ENCODE results near the gene CFAP119.
"Not testable (repeated sequence)": the region's sequence is repeated elsewhere in the genome, so short reads cannot be mapped to it uniquely, and the experiment has no call there.

The CFAP119 gene

DNA sequence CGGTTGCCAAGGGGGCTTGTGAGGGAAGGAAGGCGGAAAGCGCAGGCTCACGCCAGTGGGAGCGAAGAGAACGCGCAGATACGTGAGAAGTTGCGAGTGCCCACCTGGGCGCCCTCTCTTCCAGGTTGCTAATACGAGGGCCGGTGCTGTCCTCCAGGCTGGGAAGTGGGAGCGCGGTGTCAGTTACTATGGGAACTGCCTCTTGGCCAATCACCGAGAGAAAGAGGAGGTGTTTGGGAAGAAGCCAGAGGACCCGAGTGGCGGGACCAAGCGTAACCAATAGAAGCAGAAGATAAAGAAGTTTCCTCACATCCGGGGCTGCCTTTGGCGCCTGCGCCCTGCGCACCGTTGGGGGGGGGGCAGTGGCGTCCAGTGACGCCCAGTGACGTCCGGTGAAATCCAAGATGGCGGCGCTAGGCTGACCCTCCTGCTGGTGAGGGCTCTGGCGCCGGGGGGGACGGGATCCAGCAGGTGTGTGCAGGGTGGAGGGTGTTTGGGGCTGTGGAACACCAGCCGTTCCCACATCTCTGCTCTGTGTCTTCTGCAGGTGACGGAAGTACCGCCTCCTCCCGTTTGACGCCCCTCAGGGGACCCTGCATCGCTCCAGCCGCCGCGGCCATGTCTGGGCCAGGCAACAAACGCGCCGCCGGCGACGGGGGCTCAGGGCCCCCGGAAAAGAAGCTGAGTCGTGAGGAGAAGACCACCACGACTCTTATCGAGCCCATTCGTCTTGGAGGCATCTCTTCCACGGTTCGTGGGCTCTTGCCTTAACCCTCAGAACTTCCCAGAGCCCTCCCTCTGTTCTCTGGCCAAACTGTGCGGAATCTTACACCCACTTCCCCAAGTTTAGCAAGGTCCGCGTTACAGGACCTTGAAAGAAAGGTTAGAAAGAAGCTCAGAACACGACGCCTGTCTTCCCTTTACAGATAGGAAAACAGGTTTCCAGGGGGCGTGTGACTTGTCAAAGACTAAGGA is at the start of gene CFAP119, which contains the start of gene RNF40:
Gene CFAP119 (minus strand): TSS at position 135 of the 975 bp plus-strand sequence. CDS start 314 bp downstream, outside the sequence.
Gene RNF40 (plus strand): TSS at position 395 of the 975 bp plus-strand sequence. CDS start 224 bp downstream, at position 619.
- peak; percentile 93 for DNase-seq

DNA sequence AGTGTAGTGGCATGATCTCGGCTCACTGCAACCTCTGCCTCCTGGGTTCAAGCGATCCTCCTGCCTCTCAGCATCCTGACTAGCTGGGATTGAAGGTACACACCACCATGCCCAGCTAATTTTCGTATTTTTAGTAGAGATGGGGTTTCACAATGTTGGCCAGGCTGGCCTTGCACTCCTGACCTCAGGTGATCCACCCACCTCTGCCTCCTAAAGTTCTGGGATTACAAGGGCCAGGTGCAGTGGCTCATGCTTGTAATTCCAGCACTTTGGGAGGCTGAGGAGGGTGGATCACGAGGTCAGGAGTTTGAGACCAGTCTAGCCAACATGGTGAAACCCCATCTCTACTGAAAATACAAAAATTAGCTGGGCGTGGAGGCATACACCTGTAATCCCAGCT is 47.8 kb upstream of the CFAP119 start:
- not testable (repeated sequence) for DNase-seq

- not testable (repeated sequence) for DNase-seq
These were observed 47.1 kb upstream of the CFAP119 start for GRCh38 chr16:30808890-30809426.

- DNase-seq = no peak
These were observed 46.3 kb upstream of the CFAP119 start for GRCh38 chr16:30808146-30808545.

DNA sequence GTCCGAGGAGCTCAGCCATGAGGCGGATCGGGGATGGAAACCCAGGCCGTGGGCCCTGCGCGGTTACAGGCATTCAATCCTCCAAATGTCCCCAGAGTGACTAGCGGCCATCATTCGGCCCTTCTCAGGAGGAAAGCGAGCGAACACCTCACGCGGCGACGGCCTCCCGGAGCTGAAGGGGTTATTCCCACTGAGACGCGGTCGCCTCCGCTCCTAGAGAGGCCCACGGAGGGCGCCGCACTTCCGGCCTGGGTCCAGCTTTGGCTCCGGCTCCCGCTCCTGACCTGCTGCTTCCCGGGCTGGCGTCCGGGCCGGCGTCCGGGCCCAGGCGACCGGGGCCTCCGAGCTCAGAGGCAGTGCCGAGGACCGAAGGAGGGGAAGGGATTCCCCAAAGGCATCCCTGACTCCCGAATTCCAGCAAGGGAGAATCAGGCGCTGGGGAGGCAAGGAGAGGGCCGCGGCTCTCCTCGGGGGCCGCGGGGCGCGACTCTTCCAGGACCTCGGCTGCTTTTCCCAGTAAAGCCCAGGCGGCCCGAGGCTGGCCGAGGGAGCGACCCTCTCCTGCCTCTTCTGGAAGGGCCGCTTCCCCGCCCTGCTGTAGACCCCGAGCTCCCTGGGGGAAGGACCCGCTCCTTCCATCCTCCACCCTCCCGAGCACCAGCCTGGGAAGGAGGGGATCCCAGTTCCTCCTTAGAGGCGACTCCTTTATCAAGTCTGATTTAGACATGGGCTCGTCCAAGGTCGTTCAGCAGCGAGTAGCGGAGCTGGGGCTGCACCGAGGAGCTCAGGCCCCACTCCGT is 43.7 kb upstream of the CFAP119 start:
- no peak for DNase-seq

DNA sequence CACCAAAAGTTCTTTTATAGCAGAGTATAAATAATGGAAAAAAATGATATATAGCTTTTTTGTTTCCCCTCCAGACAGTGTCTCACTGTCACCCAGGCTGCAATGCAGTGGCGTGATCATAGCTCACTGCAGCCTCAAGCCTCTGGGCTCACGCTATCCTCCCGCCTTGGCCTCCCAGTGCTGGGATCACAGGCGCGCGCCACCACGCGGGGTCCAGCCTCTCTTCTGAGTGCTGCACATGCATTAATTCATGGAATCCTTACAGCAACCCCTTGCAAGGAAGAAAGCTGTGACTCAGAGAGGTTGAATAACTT is 43.2 kb upstream of the CFAP119 start:
- DNase-seq = no peak

DNA sequence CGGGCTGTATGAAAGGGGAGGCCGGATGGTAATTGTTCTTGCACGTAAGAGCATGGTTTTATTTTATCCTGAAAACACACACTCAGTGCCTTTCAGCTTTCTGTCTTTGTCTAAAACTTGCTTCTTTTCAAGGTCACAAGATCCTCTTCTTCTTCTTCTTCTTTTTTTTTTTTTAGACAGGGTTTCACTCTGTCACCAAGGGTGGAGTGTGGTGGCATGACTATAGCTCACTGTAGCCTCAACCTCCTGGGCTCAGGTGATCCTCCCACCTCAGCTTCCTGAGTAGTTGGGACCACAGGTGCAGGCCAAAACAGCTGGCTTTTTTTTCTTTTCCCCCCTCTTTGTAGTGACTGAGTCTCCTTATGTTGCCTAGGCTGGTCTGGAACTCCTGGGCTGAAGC is 41.1 kb upstream of the CFAP119 start:
- DNase-seq = no peak

DNA sequence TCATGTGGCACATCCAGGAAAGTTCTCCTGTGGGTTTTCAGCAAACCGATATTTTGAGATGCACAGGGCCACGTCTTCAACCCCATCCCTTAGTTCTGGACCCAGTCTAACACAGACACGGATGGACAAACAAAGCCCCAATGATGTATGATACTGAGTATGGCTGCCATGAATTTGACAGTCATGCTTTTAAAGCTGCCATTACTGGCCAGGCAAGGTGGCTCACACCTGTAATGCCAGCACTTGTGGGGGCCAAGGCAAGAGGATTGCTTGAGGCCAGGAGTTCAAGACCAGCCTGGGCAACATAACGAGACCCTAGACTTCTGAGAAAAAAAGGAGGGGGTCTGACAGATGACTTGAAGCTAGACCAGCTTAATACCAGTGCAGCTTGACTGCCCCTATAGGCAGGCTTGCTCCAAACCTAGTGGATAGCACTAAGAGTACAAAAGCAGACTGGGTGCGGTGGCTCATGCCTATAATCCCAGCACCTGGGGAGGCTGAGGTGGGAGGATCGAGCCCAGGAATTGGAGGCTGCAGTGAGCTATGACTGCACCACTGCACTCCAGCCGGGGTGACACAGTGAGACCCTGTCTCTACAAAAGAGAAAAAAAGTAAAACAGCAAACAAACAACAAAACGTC is 35.9 kb upstream of the CFAP119 start:
- DNase-seq = no peak

DNA sequence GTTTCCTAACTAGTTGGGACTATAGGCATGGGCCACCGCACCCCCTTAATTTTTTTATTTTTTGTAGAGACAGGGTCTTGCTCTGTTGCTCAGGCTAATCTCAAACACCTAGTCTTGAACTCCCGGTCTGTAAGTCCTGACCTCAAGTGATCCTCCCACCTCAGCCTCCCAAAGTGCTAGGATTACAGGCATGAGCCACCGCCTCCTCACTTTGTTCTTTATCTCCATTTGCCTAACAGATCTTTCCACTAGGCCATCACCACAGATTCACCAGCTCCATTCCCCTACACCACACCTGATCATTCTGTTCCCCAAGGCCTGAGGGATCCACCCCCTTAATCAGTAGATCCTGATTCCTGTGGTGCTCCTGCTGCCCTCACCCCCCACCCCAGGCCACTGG is 32.8 kb upstream of the CFAP119 start:
- DNase-seq = no peak

- DNase-seq = no peak
These were observed 31.7 kb upstream of the CFAP119 start for GRCh38 chr16:30793508-30794069.

DNA sequence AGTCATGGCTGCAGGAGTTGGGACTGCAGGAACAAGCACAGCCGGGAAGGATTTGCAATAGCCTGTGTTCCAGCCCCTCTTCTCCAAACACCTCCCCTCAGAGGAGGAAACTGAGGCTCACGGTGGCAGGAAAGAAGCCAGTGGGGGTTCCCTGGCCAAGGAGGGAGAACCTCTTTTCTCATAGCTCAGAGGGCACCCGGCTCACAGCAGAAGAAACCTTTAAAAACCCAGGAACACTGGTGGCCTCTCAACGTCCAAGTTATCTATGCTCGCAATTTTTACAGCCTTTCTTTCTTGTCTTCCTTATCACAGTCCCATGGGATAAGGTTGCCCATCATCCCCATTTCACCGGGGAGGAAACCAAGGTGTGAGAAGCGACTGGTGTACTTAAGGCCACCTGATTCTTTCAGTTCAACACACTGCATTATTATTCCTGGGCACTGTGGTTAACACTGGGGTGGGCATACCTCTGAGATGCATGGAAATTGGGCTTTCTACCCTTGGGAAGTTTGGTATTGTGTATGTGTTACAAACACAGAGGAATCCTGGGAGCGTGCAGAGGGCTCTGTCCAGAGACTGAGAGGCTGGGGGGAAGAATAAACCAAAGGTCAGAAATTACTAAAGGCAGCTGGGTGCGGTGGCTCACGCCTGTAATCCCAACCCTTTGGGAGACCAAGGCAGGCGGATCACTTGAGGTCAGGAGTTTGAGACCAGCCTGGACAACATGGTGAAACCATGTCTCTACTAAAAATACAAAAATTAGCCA is 25.9 kb upstream of the CFAP119 start:
- DNase-seq = no peak

GRCh38 chr16:30786936-30787612 is 25.2 kb upstream of the CFAP119 start, which contains the start of gene ZNF629:
ZNF629 (minus strand) TSS chr16:30787205; CDS start chr16:30784482, 2,723 bp downstream.
- no peak for DNase-seq

DNA sequence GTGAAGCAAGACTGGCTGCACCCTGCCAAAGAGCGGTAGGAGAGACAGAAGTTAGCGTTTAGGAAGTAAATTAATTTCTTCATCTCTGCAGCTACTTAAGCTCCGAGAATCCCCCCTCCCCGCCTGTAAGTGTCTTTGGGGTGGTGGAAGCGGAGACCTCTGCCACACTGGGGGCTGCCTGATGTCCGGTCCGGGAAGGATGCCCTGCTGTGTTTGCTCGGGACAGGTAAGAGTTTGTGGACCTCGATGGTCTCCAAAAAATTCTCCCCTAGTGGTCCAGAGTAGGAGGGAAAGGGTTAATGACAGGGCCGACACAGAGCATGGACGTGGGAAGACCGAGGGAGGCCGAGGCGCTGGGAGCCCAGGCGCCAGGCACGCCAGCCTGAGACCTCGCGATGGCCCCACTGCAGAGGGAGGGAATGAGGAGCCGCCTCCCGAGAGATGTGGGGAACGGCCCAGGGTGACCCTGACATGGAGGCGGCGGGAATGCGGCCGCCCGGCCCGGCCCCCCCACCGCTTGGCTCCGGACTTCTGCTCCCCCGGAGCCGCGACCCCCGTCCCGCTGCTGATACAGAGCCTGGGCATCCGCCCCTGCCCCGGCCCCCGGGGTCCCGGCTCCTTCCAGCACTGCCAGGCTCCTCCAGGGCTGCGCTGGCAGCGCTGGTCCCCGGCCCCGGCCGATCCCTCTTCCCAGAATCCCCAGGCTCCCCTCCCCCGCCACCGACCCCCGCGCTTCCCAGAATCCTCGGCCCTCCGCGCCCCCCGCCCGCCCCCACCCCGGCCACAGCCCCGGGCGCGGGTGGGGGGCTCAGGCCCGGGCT is 24.5 kb upstream of the CFAP119 start:
- no peak for DNase-seq

DNA sequence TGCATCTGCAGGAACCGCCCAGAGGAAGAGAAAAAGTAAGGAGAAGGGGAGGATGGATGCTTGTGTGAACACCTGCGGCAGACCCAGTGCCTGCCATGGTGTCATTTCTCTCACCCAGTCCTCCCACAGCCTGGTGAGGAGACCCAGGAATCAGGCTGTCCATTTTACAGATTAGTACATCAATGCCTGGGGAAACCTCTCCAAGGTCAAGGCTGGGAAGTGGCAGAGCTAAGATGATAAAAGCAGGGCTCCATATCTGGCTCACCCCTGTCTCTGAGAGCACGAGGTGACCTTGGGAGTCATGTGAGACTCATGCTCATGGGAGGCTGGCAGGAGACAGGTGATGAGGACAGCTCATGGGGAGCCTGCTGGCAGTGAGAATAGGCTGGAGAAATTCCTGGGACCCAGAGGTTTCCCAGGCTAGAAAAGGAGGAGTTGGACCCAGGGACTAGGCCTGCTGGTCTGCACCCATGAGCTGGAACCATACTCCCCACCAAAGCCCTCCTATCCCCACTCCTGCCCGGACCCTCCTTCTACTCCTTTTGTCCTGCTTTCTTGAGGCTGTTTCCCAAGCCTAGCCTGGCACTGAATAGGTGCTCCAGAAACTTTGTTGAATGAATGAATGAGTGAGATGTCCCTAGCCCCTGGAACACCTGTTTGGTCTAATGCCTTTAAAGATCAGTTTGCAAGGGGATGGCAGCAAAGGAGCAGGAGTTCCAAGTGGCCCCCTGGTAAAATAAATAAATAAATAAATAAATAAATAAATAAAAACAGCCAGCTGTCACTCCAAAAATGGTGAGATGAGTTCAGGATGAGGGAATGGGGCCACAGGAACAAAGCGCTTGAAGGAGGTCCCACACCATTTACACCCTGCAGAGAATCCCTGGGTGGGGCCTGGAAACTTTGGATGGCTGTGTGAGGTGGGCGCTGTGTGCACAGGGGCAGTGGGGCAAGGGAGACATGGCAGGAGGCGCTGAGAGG is 23.6 kb upstream of the CFAP119 start:
- DNase-seq = no peak

DNA sequence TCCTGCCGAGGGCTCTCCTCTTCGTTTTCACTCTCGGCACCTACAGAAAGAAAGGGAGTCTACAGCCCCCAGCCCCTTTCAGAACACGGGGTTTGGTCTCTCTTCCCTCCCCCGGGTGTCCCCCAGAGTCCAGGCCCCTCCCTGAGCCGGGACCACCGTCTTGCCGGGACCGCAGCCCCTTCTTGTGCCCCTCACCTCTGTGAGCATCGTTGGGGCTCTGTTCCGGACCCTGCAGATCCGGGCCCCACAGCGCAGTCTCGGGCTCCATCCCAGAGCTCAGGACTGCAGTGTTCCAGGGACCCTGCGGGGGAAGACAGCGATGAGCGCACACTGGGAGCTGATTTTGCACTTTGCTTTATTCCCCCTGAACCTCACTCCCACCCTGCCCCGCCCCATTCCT is 22.4 kb upstream of the CFAP119 start:
- DNase-seq = no peak

GRCh38 chr16:30783280-30784109 is 21.6 kb upstream of the CFAP119 start:
- no peak for DNase-seq

- no peak for DNase-seq
These were observed 20.8 kb upstream of the CFAP119 start for GRCh38 chr16:30782486-30783279.

All from NK-92 treated with Interleukin-12 subunit alpha and Interleukin-12 subunit beta, amount 100 ng/mL, for 24 hours (cell line).